Spleen (tissue), 7 donors: ENCODE data around the gene SOX6.

Experiments
- POLR2A ChIP-seq, 3 donors: fragments of 450-650 bp; IDR thresholded peaks; one replicate each; pipeline ENCODE4 v1.5.1; 2017; ENCODE audit warnings: antibody characterized with exemption in 3 of 3, mild to moderate bottlenecking in 1 of 3
- TF ChIP-seq, protein P1 (sequence below), 11 experiments: fragments of 200-600 bp in 7 of 11; fragments of 450-650 bp in 4 of 11; sonication (generic) in 4 of 11; IDR thresholded peaks in 8 of 11; conservative IDR thresholded peaks in 3 of 11; 1 replicate in 7 of 11; 2 replicates in 4 of 11; pipeline versions ENCODE4 v1.4.0 to v1.8.0; 2016 to 2021; ENCODE audit warnings: antibody characterized with exemption in 11 of 11, inconsistent platforms in 4 of 11, mild to moderate bottlenecking in 1 of 11
- donor health status: DM: no; HTN: no; CAD: no; lungs with moderate emphysema.
- donor health status: DM: no; HTN: no; CAD: no.
- donor health status: DM: no; HTN: no; CAD: no.

DNA sequence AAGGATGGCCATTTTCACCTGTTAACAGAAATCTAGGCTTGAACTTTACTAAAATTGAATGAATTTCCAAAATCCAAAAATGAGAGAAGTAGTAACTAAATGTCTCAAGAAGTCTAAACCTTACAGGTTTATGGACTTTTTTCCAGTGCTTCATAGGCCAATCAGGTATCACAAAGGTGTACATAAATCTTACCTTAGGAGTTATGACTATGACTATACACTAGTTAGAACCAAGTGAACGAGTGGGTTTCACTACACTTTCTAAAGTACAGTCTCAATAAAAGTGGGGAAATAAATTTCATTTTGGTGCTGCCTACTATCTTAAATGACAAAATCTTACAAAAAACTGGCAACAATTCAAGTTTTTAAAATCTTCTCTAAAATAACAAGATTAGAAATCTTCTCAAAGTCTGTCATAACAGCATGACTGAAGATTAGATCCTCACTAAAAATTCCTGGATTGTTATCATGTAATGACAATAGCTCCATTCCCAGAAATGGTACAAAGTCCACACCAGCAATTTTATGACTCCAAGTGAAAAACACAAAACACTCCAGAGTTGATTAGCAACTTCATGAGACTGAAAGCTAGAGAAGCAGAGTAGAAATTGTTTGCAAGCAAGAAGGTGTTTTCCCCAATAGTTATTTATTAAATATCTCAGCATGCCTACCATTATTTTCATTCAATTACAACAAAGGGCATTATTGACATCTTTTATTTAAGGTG is 20.9 kb downstream of the SOX6 start:
- TF ChIP-seq, protein P1, sequence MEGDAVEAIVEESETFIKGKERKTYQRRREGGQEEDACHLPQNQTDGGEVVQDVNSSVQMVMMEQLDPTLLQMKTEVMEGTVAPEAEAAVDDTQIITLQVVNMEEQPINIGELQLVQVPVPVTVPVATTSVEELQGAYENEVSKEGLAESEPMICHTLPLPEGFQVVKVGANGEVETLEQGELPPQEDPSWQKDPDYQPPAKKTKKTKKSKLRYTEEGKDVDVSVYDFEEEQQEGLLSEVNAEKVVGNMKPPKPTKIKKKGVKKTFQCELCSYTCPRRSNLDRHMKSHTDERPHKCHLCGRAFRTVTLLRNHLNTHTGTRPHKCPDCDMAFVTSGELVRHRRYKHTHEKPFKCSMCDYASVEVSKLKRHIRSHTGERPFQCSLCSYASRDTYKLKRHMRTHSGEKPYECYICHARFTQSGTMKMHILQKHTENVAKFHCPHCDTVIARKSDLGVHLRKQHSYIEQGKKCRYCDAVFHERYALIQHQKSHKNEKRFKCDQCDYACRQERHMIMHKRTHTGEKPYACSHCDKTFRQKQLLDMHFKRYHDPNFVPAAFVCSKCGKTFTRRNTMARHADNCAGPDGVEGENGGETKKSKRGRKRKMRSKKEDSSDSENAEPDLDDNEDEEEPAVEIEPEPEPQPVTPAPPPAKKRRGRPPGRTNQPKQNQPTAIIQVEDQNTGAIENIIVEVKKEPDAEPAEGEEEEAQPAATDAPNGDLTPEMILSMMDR (IDR thresholded peaks at IDR 0.05 in 8 of 11, conservative IDR thresholded peaks at IDR 0.05 in 3 of 11): no peak
- TF ChIP-seq POLR2A (IDR thresholded peaks at IDR 0.05): no peak
